HFF-Myc (cell line): Measurements from ENCODE around the gene TEX22.

Source experiments
- DNase-seq: peaks from one replicate; pipeline ENCODE4 v3.0.0-alpha.2; 2011; ENCODE audit warnings: low read depth; ENCODE audit errors: extremely low read depth
- H3K4me3 ChIP-seq: replicated peaks from 2 replicates; pipeline ENCODE4 v1.5.1; 2011; ENCODE audit warnings: low read depth, mild to moderate bottlenecking, control low read depth, low read length
- TF ChIP-seq, protein P1 (sequence below): IDR thresholded peaks from 2 replicates; pipeline ENCODE4 v1.5.1; 2012; ENCODE audit warnings: mild to moderate bottlenecking, low read depth, low read length, control low read depth; ENCODE audit errors: missing control alignments

Gene TEX22

DNA sequence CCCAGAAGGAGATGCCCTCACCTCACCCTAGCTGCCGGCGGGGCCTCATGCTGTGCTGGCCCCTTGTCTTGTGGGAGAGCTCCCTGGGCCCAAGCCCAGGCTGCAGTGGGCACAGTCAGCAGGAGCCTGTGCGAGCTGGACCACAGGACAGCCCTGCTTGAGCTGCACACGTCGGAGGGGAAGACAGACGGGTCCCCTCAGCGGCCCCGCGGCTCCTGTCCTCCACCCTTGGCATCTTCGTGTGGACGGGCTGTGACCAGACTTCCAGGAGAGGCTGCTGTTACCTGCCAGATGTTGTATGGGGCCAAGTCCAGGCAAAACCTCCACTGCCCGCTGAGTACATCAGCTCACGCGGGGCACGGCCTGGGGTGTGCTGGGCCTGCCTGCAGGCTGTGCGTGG is 9.4 kb upstream of the TEX22 start:
- DNase-seq = no peak
- TF ChIP-seq, protein P1, sequence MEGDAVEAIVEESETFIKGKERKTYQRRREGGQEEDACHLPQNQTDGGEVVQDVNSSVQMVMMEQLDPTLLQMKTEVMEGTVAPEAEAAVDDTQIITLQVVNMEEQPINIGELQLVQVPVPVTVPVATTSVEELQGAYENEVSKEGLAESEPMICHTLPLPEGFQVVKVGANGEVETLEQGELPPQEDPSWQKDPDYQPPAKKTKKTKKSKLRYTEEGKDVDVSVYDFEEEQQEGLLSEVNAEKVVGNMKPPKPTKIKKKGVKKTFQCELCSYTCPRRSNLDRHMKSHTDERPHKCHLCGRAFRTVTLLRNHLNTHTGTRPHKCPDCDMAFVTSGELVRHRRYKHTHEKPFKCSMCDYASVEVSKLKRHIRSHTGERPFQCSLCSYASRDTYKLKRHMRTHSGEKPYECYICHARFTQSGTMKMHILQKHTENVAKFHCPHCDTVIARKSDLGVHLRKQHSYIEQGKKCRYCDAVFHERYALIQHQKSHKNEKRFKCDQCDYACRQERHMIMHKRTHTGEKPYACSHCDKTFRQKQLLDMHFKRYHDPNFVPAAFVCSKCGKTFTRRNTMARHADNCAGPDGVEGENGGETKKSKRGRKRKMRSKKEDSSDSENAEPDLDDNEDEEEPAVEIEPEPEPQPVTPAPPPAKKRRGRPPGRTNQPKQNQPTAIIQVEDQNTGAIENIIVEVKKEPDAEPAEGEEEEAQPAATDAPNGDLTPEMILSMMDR = no peak
- no peak overlapping the region for H3K4me3 ChIP-seq

DNA sequence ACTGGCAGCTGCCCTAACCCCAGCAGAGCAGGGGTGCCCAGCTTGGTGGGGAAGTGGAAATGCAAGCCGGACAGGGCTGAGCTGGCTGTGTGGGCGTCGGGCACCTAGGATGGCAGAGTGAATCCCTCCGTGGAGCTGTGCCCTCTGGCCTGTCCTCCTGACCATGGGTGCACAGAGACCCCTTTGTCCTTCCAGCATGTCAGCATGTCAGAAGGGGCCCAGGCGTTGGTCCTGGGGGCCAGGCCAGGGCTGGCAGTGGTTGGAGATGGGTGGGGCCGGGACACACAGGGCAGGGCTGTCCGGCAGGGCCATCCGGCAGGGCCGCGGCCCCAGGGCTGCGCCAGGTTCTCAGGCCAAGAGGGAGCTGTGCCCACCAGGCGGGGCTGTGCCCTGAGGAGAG is 8.8 kb upstream of the TEX22 start:
- TF ChIP-seq, protein P1 = no peak
- no peak overlapping the region for H3K4me3 ChIP-seq
- no peak for DNase-seq

DNA sequence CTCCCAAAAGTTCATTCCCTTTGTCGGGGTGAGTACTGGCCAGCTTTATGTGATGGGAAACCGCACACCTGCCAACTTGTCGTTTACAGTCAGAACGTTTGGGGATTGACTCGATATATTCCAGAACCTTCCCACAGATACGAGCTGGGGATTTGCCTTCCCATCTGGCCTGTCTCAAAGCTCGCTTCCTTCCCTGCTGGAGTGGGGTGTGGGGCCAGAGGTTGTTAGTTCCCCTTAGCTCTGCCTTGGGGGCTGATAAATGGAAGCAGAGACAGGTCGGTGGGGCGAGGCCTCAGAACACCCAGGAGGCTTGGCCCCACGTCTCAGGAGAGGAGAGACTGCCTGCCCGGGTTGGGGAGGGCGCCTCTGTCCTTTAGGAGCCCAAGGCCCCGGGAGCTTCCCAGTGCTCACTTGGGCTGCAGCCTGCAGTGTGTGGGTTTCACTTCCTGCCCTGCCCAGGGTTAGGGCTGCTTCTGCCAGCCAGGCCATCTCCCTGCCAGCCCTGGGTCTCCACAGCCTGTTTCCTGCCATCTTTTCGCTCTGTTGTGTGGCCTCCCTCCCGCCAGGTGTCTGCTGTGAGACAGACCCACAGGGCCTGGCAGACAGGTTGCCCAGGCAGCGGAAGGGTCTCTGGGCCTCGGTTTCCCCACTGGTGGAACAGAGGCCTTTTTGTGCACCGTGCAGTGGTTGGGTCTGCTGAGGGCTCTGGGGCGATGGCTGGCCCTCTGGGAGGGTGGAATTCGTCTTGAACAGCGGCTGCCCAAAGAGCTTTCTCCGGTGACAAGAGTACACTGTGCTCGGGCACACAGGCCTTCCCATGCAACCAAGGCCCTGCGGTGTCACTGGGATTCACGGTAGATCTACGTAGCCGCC is 8.1 kb upstream of the TEX22 start:
- no peak for DNase-seq
- H3K4me3 ChIP-seq = no peak overlapping the region
- TF ChIP-seq, protein P1 = no peak

DNA sequence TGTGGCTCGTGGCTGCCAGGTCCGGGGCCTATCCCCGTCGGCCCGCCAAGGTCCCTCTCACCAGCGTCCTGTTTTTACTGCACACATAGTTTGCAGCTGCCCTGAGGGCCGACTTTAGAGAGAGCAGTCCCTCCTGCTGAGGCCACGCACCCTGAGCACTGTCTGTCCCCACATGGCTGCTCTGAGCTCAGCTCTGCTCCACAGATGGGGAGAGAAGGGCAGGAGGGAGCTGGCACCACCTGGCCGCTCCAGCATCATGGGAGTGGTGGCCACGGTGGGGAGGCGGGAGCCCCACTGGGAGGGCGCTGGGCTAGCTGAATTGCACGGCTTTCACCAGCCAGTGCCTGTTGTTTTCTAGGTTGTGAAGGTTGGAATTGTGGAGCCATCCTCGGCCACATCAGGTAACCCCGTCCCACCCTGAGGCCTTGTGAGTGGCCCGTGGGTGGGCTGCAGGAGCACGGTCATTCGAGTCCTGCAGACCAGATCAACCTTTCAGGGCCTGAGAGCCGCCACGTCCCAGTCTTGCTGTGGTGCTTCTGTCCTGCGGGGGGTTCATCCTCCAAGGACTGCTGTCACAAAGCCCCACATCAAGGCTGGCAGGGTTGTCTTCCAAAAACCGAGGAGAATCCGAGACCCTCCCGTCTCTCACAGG is 7.4 kb upstream of the TEX22 start:
- no peak for DNase-seq
- TF ChIP-seq, protein P1 = no peak
- H3K4me3 ChIP-seq = no peak overlapping the region

DNA sequence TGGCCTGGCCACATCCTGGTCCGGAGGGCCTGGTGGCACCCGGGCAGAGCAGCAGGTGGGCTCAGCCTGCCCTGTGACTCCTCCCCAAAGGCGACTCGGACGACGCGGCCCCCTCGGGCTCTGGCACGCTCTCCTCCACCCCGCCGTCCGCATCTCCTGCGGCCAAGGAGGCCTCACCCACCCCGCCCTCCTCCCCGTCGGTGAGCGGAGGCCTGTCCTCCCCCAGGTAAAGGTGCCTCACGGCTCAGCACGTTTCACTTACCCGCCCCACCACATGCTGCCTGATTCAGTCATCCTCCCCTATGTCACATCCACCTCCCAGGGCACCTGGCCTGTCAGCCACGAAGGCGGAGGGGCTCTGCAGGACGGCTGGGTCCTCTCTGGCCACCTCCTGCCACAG is 6.8 kb upstream of the TEX22 start:
- no peak overlapping the region for H3K4me3 ChIP-seq
- DNase-seq = no peak
- TF ChIP-seq, protein P1 = no peak

DNA sequence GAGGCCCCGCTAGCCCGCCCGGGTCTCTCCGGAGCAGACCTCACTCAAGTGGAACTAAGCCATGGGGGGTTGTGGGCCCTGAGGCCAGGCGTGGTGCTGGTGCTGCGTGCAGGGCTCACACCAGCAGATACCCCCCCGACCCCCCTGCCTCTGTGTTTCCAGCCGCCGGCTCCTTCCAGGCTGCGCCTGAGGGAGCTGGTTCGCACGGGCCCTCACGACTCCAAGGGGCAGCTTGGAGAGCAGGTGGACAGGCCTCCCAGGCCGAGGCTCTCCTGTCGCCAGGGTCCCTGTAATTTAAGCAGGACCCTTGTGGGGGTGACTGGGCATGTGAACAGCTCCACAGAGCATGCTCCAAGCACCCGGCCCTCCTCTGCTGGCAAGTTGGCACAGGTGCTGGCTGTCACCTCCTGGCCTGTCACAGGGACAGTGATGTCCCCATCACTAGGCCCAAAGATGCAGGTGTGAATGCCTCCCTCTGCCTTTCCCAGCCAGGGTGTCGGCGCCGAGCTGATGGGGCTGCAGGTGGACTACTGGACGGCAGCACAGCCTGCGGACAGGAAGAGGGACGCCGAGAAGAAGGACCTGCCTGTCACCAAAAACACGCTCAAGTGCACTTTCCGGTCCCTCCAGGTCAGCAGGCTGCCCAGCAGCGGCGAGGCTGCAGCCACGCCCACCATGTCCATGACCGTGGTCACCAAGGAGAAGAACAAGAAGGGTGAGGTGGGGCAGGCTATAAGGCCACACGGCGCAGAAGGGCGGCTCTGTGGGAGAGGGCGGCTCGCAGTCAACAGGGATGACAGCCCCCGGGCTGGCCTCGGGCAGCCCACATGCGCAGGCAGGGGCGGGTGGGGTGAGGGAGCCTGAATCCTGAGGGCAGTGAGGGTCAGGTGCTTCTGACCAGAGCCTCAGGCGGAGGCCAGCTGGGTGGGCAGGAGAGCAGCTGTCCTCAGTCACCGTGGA is 5.9 kb upstream of the TEX22 start:
- DNase-seq = no peak
- TF ChIP-seq, protein P1 = no peak
- no peak overlapping the region for H3K4me3 ChIP-seq
